Measurements from ENCODE around the gene SERPINE2. TPM values are rescaled to one million over a fixed set of nuclear protein-coding genes. Genes with fewer than 3 reads are reported as not detected.

SERPINE2 gene
- polyA plus RNA-seq, 2 donors: 16.6 to 19.6 TPM

- H3K36me3 ChIP-seq (ENCODE audit: control insufficient read depth in 2 of 2, insufficient read depth in 2 of 2, low read length in 1 of 2): peaks cover 0 to 3% of the 10 kb centered on the region in 2 donors
- no peaks in the 10 kb centered on the region for H3K27me3 ChIP-seq (ENCODE audit: control insufficient read depth in 1 of 2, insufficient read depth in 2 of 2, low read length in 2 of 2)
- no peaks in the 10 kb centered on the region for H3K4me1 ChIP-seq (ENCODE audit: control insufficient read depth in 2 of 2, insufficient read depth in 2 of 2, low read length in 1 of 2)
- 78 to 86% methylated on average over 10 of the region's 10 CpGs for WGBS, 2 donors
- H3K27ac ChIP-seq (ENCODE audit: low read depth in 2 of 2, low read length in 1 of 2): no peak overlapping the region
- H3K4me3 ChIP-seq (ENCODE audit: low read depth in 1 of 2, low read length in 2 of 2): no peak overlapping the region
- H3K9me3 ChIP-seq (ENCODE audit: control insufficient read depth in 2 of 2, insufficient read depth in 1 of 2, low read depth in 1 of 2, low read length in 1 of 2): no peaks in the 10 kb centered on the region
Measured at GRCh38 chr2:223989206-223989855, 49.8 kb downstream of the SERPINE2 start.

DNA sequence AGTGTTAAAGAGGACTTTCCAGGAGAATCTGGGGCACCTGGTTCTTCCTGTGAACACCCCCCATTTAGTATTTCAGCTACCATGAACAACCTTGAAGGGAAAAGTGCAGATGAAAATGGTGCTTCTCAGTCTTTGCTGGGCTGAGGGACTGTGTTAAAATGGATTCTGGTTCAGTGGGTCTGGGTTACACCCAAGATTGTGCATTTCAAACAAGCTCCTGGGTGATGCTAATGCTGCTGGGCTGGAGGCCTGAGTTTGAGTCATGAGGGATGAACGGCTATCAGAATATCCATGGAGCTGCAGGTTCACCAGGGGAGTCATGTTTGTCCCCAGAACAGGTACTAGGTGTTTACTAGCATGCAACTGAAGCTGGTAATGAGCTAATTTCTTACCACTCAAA is 57.8 kb downstream of the SERPINE2 start:
- Histone ChIP-seq H3K27ac (ENCODE audit: low read depth in 2 of 2, low read length in 1 of 2) (no peak overlapping the region), H3K9me3 (ENCODE audit: control insufficient read depth in 2 of 2, insufficient read depth in 1 of 2, low read depth in 1 of 2, low read length in 1 of 2) (no peaks in the 10 kb centered on the region), H3K4me1 (ENCODE audit: control insufficient read depth in 2 of 2, insufficient read depth in 2 of 2, low read length in 1 of 2) (no peaks in the 10 kb centered on the region), H3K4me3 (ENCODE audit: low read depth in 1 of 2, low read length in 2 of 2) (no peak overlapping the region), H3K27me3 (ENCODE audit: control insufficient read depth in 1 of 2, insufficient read depth in 2 of 2, low read length in 2 of 2) (no peaks in the 10 kb centered on the region), H3K36me3 (ENCODE audit: control insufficient read depth in 2 of 2, insufficient read depth in 2 of 2, low read length in 1 of 2) (peaks cover 0 to 8% of the 10 kb centered on the region in 2 donors)
- WGBS, 2 donors: 68 to 73% methylated on average over 1 of the region's 1 CpG

- no peak overlapping the region for H3K27ac ChIP-seq (ENCODE audit: low read depth in 2 of 2, low read length in 1 of 2)
- WGBS, 2 donors: 85 to 86% methylated on average over 4 of the region's 4 CpGs
- H3K9me3 ChIP-seq (ENCODE audit: control insufficient read depth in 2 of 2, insufficient read depth in 1 of 2, low read depth in 1 of 2, low read length in 1 of 2): no peaks in the 10 kb centered on the region
- H3K4me3 ChIP-seq (ENCODE audit: low read depth in 1 of 2, low read length in 2 of 2): no peak overlapping the region
- H3K27me3 ChIP-seq (ENCODE audit: control insufficient read depth in 1 of 2, insufficient read depth in 2 of 2, low read length in 2 of 2): no peaks in the 10 kb centered on the region
- no peaks in the 10 kb centered on the region for H3K4me1 ChIP-seq (ENCODE audit: control insufficient read depth in 2 of 2, insufficient read depth in 2 of 2, low read length in 1 of 2)
- H3K36me3 ChIP-seq (ENCODE audit: control insufficient read depth in 2 of 2, insufficient read depth in 2 of 2, low read length in 1 of 2): peaks cover 0 to 8% of the 10 kb centered on the region in 2 donors
Measured at GRCh38 chr2:223980803-223981202, 58.3 kb downstream of the SERPINE2 start.

DNA sequence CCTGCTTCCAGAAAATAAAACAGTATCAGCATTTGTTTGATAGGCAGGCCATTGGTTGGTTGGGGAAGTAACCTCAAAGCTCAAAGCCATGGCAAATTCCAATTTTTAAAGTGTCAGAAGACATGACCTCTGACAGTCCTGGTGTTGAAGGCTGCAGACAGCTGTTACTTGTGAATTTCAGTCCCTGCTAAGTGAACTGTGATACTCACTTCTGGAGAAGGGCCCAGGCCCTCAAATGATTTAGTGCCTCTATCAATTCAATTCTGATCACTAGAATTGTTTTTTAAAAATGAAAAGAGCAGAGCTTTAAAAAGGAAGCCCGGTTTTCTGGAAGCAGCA is 58.7 kb downstream of the SERPINE2 start:
- H3K27ac ChIP-seq (ENCODE audit: low read depth in 2 of 2, low read length in 1 of 2): no peak overlapping the region
- no peaks in the 10 kb centered on the region for H3K27me3 ChIP-seq (ENCODE audit: control insufficient read depth in 1 of 2, insufficient read depth in 2 of 2, low read length in 2 of 2)
- H3K4me3 ChIP-seq (ENCODE audit: low read depth in 1 of 2, low read length in 2 of 2): no peak overlapping the region
- H3K9me3 ChIP-seq (ENCODE audit: control insufficient read depth in 2 of 2, insufficient read depth in 1 of 2, low read depth in 1 of 2, low read length in 1 of 2): no peaks in the 10 kb centered on the region
- no peaks in the 10 kb centered on the region for H3K4me1 ChIP-seq (ENCODE audit: control insufficient read depth in 2 of 2, insufficient read depth in 2 of 2, low read length in 1 of 2)
- WGBS, 2 donors: 87 to 96% methylated on average over 1 of the region's 1 CpG
- H3K36me3 ChIP-seq (ENCODE audit: control insufficient read depth in 2 of 2, insufficient read depth in 2 of 2, low read length in 1 of 2): peaks cover 0 to 8% of the 10 kb centered on the region in 2 donors

DNA sequence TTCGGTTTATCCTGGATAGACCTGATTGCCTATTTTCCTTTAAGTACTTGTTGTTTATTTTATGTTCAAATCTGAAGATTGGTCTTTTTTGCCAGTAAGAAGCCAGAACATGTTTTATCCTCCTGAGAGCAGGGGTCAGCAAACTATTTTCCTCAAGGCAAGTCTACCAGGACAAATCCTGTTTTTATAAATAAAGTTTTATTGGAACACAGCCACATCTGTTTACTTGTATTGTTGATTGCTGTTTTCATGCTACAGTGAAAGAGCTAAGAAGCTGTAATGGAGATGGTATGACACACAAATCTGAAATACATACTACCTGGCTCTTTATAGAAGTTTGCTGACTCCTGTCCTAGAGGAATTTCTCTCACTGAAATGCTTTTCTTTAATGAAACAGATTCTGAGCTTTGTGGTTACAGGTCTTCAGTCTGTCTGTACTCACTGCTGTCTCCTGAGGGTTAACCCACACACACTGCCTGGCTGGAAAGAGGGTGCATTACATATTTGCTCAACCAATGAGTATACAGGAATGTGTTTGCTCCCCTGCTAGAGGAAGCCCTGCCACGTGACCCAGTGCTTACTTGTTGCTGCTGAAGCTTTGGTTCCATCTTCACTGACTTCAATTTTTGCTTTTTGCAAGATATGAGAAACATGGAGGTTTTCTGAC is 59.2 kb downstream of the SERPINE2 start:
- H3K27me3 ChIP-seq (ENCODE audit: control insufficient read depth in 1 of 2, insufficient read depth in 2 of 2, low read length in 2 of 2): no peaks in the 10 kb centered on the region
- 83 to 88% methylated on average over 2 of the region's 2 CpGs for WGBS, 2 donors
- no peaks in the 10 kb centered on the region for H3K9me3 ChIP-seq (ENCODE audit: control insufficient read depth in 2 of 2, insufficient read depth in 1 of 2, low read depth in 1 of 2, low read length in 1 of 2)
- H3K27ac ChIP-seq (ENCODE audit: low read depth in 2 of 2, low read length in 1 of 2): no peak overlapping the region
- H3K4me3 ChIP-seq (ENCODE audit: low read depth in 1 of 2, low read length in 2 of 2): no peak overlapping the region
- H3K4me1 ChIP-seq (ENCODE audit: control insufficient read depth in 2 of 2, insufficient read depth in 2 of 2, low read length in 1 of 2): no peaks in the 10 kb centered on the region
- peaks cover 0 to 8% of the 10 kb centered on the region in 2 donors for H3K36me3 ChIP-seq (ENCODE audit: control insufficient read depth in 2 of 2, insufficient read depth in 2 of 2, low read length in 1 of 2)

DNA sequence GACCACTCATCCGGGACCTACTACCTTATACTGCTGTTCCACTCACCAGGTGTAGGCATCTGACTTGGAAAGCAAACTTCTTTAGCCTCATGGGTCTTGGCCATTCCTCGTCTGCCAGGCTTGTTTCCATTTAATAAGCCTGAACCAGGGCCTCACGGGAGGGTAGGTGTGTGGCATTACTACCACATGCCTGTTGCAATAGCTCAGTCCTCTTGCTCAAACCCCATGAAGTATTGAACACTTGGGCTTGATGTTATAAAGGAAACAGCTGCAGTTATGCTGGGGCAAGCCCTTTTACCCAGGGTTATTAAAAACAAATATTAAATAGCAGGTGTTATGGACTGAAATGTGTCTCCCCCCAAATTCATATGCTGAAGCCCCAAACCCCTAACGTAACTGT is 60.6 kb downstream of the SERPINE2 start:
- Histone ChIP-seq H3K27me3 (ENCODE audit: control insufficient read depth in 1 of 2, insufficient read depth in 2 of 2, low read length in 2 of 2) (no peaks in the 10 kb centered on the region), H3K36me3 (ENCODE audit: control insufficient read depth in 2 of 2, insufficient read depth in 2 of 2, low read length in 1 of 2) (peaks cover 0 to 5% of the 10 kb centered on the region in 2 donors), H3K27ac (ENCODE audit: low read depth in 2 of 2, low read length in 1 of 2) (no peak overlapping the region), H3K4me3 (ENCODE audit: low read depth in 1 of 2, low read length in 2 of 2) (no peak overlapping the region), H3K9me3 (ENCODE audit: control insufficient read depth in 2 of 2, insufficient read depth in 1 of 2, low read depth in 1 of 2, low read length in 1 of 2) (no peaks in the 10 kb centered on the region), H3K4me1 (ENCODE audit: control insufficient read depth in 2 of 2, insufficient read depth in 2 of 2, low read length in 1 of 2) (no peaks in the 10 kb centered on the region)
- WGBS, 2 donors: 85 to 89% methylated on average over 4 of the region's 4 CpGs

- Histone ChIP-seq H3K27ac (ENCODE audit: low read depth in 2 of 2, low read length in 1 of 2) (no peak overlapping the region), H3K36me3 (ENCODE audit: control insufficient read depth in 2 of 2, insufficient read depth in 2 of 2, low read length in 1 of 2) (peaks cover 0 to 5% of the 10 kb centered on the region in 2 donors), H3K27me3 (ENCODE audit: control insufficient read depth in 1 of 2, insufficient read depth in 2 of 2, low read length in 2 of 2) (no peaks in the 10 kb centered on the region), H3K4me3 (ENCODE audit: low read depth in 1 of 2, low read length in 2 of 2) (no peak overlapping the region), H3K9me3 (ENCODE audit: control insufficient read depth in 2 of 2, insufficient read depth in 1 of 2, low read depth in 1 of 2, low read length in 1 of 2) (no peaks in the 10 kb centered on the region), H3K4me1 (ENCODE audit: control insufficient read depth in 2 of 2, insufficient read depth in 2 of 2, low read length in 1 of 2) (no peaks in the 10 kb centered on the region)
- 41 to 45% methylated on average over 3 of the region's 3 CpGs for WGBS, 2 donors
Measured at GRCh38 chr2:223976635-223977226, 62.4 kb downstream of the SERPINE2 start.

GRCh38 chr2:223973606-223974005 is 65.5 kb downstream of the SERPINE2 start:
- Histone ChIP-seq H3K9me3 (ENCODE audit: control insufficient read depth in 2 of 2, insufficient read depth in 1 of 2, low read depth in 1 of 2, low read length in 1 of 2) (no peaks in the 10 kb centered on the region), H3K4me1 (ENCODE audit: control insufficient read depth in 2 of 2, insufficient read depth in 2 of 2, low read length in 1 of 2) (no peaks in the 10 kb centered on the region), H3K36me3 (ENCODE audit: control insufficient read depth in 2 of 2, insufficient read depth in 2 of 2, low read length in 1 of 2) (peaks cover 0 to 3% of the 10 kb centered on the region in 2 donors), H3K4me3 (ENCODE audit: low read depth in 1 of 2, low read length in 2 of 2) (no peak overlapping the region), H3K27me3 (ENCODE audit: control insufficient read depth in 1 of 2, insufficient read depth in 2 of 2, low read length in 2 of 2) (no peaks in the 10 kb centered on the region), H3K27ac (ENCODE audit: low read depth in 2 of 2, low read length in 1 of 2) (no peak overlapping the region)
- WGBS, 2 donors: 96 to 100% methylated on average over 3 of the region's 3 CpGs

DNA sequence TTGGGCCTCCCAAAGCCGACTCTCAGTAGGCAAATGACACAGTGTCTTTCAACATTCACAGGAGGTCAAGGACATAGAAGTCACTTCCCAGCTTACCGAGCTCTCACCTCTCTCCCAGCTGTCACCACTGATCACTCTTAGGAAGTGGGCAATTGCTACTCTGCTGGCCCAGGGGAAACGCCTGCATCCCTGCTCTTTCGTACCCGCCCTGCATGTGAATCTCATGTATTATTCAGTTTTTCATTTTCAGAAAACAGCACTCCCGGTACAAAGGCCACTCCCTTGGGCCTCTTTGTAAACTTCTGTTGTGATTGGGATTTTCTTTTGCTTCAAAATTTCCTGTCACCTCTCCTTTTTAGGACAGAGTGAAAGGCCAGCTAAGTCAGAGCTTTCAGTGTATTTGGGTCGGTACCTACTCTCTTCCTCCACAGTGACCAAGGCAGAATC is 66.4 kb downstream of the SERPINE2 start:
- H3K36me3 ChIP-seq (ENCODE audit: control insufficient read depth in 2 of 2, insufficient read depth in 2 of 2, low read length in 1 of 2): peaks cover 0 to 3% of the 10 kb centered on the region in 2 donors
- 72 to 76% methylated on average over 7 of the region's 7 CpGs for WGBS, 2 donors
- H3K4me3 ChIP-seq (ENCODE audit: low read depth in 1 of 2, low read length in 2 of 2): no peak overlapping the region
- no peaks in the 10 kb centered on the region for H3K27me3 ChIP-seq (ENCODE audit: control insufficient read depth in 1 of 2, insufficient read depth in 2 of 2, low read length in 2 of 2)
- H3K27ac ChIP-seq (ENCODE audit: low read depth in 2 of 2, low read length in 1 of 2): no peak overlapping the region
- no peaks in the 10 kb centered on the region for H3K9me3 ChIP-seq (ENCODE audit: control insufficient read depth in 2 of 2, insufficient read depth in 1 of 2, low read depth in 1 of 2, low read length in 1 of 2)
- no peaks in the 10 kb centered on the region for H3K4me1 ChIP-seq (ENCODE audit: control insufficient read depth in 2 of 2, insufficient read depth in 2 of 2, low read length in 1 of 2)

Data from esophagus (tissue), 2 donors.